GDM1 (cell line): ENCODE measurements around the gene D2HGDH.
"Not testable (repeated sequence)": the region's sequence is repeated elsewhere in the genome, so short reads cannot be mapped to it uniquely, and the experiment has no call there.

Experiments
- DNase-seq: peaks from one replicate; lab custom pipeline; 2025; lab: John Stamatoyannopoulos, UW

Gene D2HGDH

GRCh38 chr2:241768850-241769249 lies 34.4 kb downstream of the D2HGDH start:
- no peak for DNase-seq

GRCh38 chr2:241769819-241770184 lies 35.4 kb downstream of the D2HGDH start:
- no peak for DNase-seq

DNA sequence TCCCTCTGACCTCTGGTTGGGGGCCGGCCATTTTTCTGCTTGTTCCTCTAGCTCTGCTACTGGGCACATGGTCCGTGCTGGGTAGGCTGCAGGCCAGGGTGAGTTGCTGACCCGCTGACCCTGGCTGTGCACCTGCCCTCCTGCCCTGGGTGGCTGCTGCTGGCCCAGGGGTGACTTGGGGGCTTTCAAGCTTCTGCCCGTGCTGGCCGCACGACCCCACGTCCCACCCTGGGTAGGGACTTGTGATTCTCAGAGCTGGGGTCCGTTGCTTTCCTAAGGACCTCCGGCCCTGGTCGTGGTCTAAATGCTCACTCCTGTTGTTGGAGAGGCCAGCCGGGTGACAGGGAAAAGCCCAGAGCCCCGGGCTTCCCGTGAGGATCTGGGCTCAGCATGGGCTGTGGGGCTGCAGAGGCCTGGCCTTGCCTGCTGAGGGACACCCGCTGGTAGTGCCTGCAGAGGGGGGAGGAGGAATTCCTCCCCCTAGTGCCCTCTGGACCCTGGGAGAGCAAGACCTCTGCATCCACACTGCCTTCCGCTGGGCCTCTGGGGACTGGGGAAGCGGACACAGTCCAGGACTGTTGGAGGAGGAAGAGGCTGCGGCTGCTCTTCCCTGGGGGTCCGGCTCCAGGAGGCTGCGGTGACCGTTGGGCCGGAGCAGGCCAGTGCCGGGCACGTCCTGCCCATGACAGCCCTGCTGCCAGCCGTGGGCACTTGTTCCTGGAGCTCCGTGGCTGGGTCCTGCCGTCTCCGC lies 35.9 kb downstream of the D2HGDH start:
- DNase-seq: no peak

- no peak for DNase-seq
Observed at GRCh38 chr2:241770936-241771285, 36.5 kb downstream of the D2HGDH start.

DNA sequence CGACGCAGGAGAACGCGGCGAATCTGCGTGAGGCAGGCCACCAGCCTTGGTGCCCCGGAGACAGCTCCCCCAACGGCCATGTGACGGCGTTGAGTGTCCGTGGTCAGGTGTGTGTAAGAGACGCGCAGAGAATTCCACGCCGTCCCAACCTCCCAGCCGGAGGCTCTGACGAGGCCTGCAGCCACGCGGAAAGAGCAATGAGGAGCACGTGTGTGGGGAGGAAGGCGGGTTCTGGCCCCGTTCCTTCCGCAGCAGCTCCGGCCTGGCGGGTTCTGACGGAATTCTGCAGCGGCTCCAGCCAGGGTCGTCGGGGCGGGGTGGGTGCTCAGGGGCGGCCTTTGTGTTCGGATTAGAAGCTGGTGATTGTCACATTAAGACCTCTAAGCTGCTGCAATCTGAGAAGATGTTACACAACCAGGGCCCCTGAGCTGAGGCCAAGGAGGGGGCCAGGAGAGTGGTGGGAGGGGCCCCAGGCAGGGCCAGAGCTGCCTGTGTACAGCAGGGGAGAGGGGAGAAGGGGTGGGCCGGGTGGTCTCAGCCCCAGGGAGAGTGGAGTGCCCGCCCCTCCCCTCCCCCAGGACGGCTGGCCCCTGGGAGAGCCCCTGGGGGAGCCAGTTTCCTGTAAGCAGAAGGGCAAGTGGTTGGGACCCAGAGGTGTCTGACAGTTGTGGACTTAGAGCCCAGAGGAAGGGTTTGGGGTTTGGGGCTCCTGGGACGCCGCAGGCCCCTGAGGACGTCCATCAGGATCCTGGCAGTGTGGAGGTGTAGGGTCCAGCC lies 37.0 kb downstream of the D2HGDH start:
- DNase-seq: no peak

- DNase-seq: no peak
Observed at GRCh38 chr2:241772063-241772499, 37.7 kb downstream of the D2HGDH start.

- DNase-seq: no peak
Observed at GRCh38 chr2:241773511-241774418, 39.3 kb downstream of the D2HGDH start.

DNA sequence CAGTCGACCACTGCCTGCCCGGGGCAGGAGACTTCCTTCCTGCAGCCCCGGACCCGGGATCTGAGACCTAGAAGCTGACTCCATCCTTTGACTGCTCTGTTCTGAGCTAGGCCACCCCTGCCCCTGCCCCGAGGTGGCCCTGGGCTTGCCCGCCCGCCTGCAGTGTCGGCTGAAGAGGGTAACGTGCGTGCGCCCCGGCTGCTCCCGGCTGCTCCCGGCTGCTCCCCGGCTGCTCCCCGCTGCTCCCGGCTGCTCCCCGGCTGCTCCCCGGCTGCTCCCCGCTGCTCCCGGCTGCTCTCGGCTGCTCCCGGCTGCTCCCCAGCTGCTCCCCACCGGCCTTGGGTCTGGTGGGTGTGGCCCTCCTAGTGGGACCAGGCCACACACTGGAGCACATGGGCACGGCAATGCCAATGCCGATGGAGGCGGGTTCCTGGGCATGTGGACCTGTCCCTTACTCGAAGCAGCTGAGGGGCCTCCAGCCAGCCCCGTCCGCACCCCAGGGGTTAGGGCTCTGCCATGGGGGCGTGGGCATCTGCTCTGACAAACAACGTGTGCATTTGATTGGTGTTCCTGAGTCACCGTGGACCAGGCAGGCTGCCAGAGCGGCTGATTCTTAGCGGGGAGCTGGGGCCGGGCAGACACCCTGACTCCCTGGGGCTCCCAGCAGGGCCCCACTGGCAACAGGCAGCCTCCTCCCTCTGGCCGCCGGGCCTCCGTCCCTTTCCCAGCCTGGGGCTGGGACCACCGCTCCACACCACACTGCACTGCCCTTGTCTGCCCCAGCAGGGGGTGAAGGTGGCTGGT lies 40.2 kb downstream of the D2HGDH start:
- no peak for DNase-seq

DNA sequence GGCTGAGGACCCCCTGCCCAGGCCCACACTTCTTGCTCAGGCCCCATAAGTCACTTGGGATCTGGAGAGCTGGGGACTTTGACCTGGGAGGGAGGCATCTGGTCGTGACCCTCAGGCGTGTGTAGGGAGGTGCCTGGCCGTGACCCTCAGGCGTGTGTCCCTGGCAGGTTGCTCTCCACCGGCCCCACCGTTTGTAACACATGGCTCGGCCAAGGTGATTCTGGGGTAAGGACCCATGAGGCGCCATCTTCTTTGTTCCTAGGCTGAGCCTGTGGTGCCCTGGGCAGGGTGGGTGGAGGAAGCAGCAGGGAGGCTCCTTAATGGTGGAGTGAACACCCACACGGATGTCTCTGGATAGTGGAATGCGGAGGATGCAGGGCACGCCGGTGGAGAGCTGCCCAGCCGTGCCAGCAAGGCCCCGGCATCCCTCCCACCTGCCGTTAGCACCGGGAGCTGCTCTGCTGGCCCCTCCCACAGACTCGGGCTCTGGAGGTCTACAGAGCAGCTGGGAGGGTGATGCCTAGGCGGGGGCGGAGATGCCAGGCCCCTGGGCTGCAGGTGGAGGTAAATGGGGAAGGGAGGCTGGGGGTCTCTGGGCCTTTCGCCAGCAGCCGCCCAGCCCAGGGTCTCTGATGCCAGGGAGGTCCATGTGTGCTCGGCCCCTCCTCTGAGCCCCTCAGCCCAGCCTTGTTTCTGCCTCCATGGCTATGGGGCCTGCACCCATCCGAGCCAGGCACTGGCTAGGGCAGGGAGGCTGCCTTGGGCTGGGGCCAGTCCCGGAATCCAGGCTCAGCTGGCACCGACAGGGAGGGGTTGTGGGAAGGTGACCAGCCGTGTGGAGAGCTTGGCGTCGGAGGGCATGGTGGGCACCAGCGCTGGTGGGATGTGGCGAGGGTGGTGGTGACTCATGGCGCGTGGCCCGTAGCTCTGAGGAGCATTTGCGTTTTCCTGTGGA lies 41.1 kb downstream of the D2HGDH start:
- DNase-seq: no peak

DNA sequence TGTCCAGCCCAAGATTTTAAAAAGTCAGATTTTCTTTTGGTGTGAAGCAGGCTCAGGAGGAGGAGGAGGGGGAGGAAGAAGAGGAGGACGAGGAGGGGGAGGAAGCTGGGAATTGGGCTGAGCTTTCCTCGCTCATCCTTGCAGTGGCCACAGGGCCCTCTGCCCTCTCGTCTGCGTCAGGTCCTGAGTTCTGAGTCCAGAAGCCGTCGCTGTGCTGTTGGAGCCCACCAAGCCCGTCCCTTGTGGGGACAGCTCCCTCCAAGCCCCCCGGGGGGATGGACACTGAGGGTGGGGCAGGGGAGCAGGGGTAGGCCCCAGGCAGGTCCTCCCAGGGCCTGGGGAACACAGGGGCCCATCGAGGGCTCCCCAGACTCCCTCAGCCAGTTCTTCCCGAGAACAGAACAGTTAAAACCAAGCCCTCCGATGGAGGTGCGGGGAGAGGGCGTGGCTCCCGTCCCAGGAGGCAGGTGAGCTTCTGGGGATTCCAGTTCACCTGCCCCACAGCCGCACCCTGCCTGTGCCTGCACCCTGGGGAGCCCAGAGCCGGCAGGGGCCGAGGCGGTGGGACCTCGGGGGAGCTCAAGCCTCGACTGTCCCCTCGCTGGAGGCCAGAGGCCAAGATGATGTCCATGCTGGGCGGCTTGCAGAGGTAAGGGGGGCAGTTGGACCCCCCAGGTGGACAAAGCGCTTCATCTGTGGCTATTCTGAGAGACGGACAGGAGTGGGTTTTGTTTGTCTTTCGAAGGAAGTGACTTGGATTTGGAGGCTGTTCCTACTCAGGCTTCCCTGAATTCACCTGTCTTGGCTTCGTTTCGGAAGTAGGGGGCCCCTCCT lies 42.1 kb downstream of the D2HGDH start, which contains the start of gene GAL3ST2:
GAL3ST2 (plus strand) TSS at position 487 of the 834 bp plus-strand sequence; CDS start at position 621, 134 bp downstream.
- DNase-seq: no peak

DNA sequence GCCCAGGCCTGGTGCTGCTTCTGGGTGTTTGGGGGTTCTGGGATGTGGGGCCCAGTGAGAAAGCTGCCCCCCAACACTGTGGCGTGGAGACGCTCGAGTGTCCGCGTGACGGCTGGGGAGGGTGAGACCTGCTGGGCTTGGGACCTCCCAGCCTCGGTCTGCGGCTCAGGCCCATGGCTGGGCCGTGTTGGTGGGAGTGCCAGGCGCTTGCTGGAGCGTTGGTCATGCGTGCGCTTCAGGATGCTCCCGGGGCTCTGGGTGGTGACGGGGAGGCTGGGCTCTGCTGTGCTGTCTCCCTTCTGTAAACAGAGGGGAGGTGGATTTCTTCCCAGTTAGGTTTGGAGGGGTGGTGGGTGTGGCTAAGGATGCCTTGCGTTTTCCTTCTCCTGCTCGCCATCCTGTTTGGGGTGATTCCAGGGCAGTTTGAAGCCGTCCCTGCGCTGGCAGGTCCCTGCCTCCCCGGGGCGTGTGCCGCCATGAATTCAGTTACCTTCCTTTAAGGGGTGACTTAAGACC lies 42.8 kb downstream of the D2HGDH start:
- DNase-seq: no peak

DNA sequence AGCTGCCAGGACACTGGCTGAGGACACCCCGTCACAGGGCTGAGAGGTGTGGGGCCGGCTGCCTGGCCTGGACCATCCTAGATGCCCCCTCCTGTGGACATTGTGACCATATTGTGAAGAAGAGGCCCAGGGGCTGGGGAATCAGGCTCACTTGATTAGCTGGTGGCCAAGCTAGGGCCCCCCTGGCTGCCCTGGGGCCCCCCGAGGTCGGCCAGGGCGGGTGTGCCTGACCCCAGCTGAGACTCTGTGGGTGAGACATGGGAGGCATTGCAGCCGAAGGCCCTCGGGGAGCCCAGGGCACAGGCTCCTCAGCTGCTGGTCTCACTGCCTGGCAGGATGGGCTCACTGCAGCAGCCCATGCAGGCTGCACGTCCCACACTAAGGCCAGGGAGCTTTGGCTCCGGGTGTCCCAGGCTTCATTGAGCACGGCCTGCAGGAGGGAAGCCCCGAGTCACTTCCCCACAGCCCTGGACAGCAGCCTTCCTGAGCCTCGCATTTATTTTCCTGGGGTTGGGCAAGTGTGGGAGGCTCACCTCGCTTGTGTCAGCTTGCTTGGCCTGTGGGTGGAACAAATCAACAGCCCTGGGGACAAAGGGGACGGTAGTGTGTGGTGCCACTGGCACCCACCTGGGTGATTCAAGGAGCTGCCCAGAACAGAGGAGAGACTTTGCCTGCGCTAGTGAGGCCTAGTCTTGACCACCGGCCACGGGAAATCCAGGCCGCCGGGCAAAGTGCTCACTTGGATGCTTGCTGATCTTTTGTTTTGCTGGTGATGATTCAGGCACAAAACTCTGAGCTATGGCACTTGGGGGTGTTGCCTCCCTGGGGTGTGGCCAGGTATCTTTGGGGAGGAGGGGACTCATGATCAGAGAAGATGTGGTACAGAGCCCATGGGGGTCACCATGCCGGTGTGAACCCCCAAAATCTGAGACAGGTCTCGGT lies 43.5 kb downstream of the D2HGDH start:
- no peak for DNase-seq

- DNase-seq: no peak
Observed at GRCh38 chr2:241780939-241781569, 46.6 kb downstream of the D2HGDH start.

- DNase-seq: not testable (repeated sequence)
Observed at GRCh38 chr2:241782053-241782452, 47.6 kb downstream of the D2HGDH start.

DNA sequence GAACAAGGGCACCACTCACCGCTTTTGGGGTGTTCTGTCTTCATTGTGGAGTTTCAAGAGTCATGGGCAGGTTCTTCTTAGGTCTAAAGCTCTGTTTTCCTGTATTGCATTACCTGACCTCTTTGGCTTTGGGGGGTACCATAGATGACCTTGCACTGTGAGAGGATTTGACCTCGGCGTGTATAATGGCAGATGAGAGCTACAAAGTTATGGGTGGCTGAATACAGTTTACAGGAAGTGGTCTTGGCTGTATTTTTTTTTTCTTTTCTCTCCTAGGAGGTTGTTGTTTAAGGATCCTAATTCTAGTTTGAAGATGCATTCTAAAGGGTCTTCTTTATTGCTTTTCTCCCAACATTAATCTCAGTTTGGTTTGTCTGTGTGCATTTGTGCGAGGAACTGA lies 53.7 kb downstream of the D2HGDH start:
- DNase-seq: no peak

- DNase-seq: no peak
Observed at GRCh38 chr2:241788572-241788971, 54.1 kb downstream of the D2HGDH start.

DNA sequence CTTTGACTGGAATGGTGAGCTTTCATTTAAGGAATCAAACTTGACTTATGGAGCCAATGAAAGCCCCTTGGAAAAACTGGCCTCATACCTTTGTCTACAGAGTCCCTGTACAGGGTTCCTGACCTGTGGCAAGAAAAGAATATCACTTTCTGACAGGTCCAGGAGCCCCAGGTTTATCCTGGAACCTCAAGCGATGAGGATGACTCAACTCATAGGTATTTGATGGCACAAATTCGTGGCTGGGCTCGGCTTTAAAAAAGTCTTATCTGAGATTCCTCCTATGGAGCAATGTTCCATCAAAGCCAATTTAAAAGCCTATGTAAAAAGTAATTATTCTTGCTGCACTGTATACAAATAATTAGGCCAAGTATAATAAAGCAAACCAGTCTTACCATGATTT lies 57.0 kb downstream of the D2HGDH start:
- DNase-seq: not testable (repeated sequence)

GRCh38 chr2:241793385-241793784 lies 59.0 kb downstream of the D2HGDH start:
- no peak for DNase-seq
